ENCODE results near the gene SAMD8. TPM values are rescaled to one million over a fixed set of nuclear protein-coding genes. Genes with fewer than 3 reads are reported as not detected.
"Not testable (repeated sequence)": the region's sequence is repeated elsewhere in the genome, so short reads cannot be mapped to it uniquely, and the experiment has no call there.

SAMD8 gene
- total and polyA plus RNA-seq, 7 donors, result 10.8 to 44.2 (median 35.1) TPM

GRCh38 chr10:75201793-75202307, 90.4 kb downstream of the SAMD8 start:
- Histone ChIP-seq H3K27ac (no peak overlapping the region), H3K4me3 (no peak overlapping the region), H3K9me3 (no peaks in the 10 kb centered on the region), H3K27me3 (ENCODE audit: insufficient read depth in 3 of 3, low read length in 2 of 3) (no peaks in the 10 kb centered on the region), H3K4me1 (peaks cover 20% of the 10 kb centered on the region), H3K36me3 (ENCODE audit: insufficient read depth in 1 of 2, low read depth in 1 of 2) (no peaks in the 10 kb centered on the region)
- DNase-seq, result no peak
- intact Hi-C loops (cut with DNase I), result no loop called here
- 82 to 87% (median 86%) methylated on average over 9 of the region's 9 CpGs for WGBS, 3 donors
- TF ChIP-seq, protein P1, sequence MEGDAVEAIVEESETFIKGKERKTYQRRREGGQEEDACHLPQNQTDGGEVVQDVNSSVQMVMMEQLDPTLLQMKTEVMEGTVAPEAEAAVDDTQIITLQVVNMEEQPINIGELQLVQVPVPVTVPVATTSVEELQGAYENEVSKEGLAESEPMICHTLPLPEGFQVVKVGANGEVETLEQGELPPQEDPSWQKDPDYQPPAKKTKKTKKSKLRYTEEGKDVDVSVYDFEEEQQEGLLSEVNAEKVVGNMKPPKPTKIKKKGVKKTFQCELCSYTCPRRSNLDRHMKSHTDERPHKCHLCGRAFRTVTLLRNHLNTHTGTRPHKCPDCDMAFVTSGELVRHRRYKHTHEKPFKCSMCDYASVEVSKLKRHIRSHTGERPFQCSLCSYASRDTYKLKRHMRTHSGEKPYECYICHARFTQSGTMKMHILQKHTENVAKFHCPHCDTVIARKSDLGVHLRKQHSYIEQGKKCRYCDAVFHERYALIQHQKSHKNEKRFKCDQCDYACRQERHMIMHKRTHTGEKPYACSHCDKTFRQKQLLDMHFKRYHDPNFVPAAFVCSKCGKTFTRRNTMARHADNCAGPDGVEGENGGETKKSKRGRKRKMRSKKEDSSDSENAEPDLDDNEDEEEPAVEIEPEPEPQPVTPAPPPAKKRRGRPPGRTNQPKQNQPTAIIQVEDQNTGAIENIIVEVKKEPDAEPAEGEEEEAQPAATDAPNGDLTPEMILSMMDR (IDR thresholded peaks at IDR 0.05), result no peak
- no peak for ATAC-seq

DNA sequence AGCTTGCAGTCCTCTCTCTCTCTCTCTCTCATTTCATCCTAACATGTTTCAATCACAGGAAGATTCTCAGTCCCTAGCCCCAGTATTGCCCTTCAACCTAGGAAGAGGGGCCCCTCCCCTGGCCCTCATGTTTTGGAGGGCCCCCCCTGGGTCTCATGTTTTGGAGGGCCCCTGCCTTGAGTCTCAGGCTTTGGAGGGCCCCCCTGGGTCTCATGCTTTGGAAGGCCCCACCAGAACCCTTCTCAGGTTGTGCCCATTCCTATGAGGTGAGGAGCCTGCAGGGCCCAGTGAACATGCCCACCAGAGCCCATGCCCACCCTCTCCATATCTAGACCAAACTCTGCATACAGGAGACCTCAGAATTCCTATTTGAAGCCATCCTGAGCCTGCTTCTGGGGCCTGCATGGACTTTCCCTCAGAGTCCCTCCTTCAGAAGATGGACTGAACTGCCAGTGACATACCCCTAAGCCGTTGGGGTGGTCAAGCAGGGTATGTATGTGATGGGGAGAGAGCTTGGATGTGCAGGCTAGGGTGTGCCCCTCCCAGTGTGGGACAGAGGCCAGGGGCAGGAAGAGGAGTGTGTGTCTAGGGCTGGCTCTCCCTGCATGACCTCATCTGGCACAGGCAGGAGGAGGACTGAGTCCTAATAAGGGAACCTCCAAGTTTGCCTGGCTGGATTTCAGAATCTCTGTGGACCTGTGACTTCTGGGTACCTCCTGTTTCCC, 91.0 kb downstream of the SAMD8 start:
- Histone ChIP-seq H3K36me3 (ENCODE audit: insufficient read depth in 1 of 2, low read depth in 1 of 2) (no peaks in the 10 kb centered on the region), H3K27ac (peak overlapping the region; percentile 66), H3K4me1 (peaks cover 20% of the 10 kb centered on the region), H3K27me3 (ENCODE audit: insufficient read depth in 3 of 3, low read length in 2 of 3) (no peaks in the 10 kb centered on the region), H3K9me3 (no peaks in the 10 kb centered on the region), H3K4me3 (no peak overlapping the region)
- intact Hi-C loops (cut with DNase I), result no loop called here
- TF ChIP-seq, protein P1 (IDR thresholded peaks at IDR 0.05), result no peak
- ATAC-seq (peak; percentile 62 to 73 (median 70)), DNase-seq (peak; percentile 69 to 76)
- WGBS, 3 donors, result 42 to 57% (median 47%) methylated on average over 1 of the region's 1 CpG

DNA sequence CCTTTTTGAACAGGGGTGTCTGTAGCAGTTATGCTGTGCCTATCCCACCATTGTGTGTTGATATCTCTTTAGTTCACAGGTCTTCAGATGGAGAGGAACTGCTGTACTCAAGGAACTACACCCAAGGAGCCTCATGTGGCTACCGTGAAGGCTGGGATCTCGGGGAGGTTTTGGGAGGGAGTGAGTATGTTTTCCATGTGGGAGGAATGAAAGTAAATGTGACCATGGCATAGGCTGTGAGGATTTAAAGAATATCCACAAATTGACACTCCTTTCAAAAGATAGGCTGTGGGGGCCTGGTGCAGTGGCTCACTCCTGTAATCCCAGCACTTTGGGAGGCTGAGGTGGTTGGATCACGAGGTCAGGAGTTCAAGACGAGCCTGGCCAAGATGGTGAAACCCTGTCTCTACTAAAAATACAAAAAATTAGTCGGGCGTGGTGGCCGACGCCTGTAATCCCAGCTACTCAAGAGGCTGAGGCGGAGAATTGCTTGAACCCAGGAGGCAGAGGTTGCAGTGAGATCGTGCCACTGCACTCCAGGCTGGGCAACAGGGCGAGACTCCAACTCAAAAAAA, 91.7 kb downstream of the SAMD8 start:
- H3K27ac ChIP-seq, result peak overlapping the region; percentile 66
- DNase-seq, result not testable (repeated sequence)
- WGBS, 3 donors, result 76 to 88% (median 84%) methylated on average over 11 of the region's 11 CpGs

DNA sequence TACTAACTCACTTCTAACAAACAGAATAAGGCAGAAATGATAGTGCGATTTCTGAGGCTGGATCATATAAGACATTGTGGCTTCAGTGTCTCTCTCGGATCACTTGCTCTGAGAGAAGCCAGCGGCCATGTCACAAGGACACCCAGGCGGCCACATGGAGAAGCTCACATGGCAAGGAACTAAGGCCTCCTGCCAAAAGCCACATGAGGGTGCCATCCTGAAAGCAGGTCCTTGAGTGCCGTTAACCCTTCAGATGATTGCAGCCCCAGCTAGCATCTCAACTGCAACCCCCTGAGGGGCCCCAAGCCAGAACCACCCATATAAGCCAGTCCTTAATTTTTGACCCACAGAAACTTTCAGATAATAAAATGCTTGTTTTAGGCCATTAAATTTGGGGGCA, 92.3 kb downstream of the SAMD8 start:
- DNase-seq, result peak in 1 of 2 donors; percentile 65
- intact Hi-C loops (cut with DNase I), result no loop called here

More for the DNA sequence above, 91.7 kb downstream of the SAMD8 start:
- intact Hi-C loops (cut with DNase I); H3K9me3 ChIP-seq; H3K4me3 ChIP-seq; H3K36me3 ChIP-seq (ENCODE audit: insufficient read depth in 1 of 2, low read depth in 1 of 2); H3K27me3 ChIP-seq (ENCODE audit: insufficient read depth in 3 of 3, low read length in 2 of 3): not testable (repeated sequence)
- ATAC-seq, result peak in 2 of 4 donors; percentile 9 to 14
- H3K4me1 ChIP-seq, result peaks cover 26% of the 10 kb centered on the region

DNA sequence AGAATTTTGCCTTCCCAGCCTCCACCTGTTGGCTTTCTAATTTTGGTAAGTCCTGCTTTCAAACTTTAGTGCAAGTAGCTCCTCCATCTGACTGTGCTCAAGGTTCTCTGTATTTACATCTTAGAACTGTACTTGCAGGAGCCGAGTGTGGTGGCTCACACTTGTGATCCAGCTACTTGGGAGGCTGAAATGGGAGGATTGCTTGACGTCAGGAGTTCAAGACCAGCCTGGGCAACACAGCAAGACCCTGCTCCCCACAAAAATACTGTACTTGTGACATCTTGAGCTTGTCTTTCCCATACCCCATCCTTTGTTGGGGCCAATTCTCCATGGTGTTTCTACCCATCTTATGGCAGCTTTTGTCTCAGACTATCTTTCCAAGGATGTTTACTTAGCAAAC, 94.5 kb downstream of the SAMD8 start:
- Histone ChIP-seq H3K27ac (no peak overlapping the region), H3K4me3 (no peak overlapping the region), H3K4me1 (peaks cover 39% of the 10 kb centered on the region), H3K36me3 (ENCODE audit: insufficient read depth in 1 of 2, low read depth in 1 of 2) (no peaks in the 10 kb centered on the region), H3K9me3 (no peaks in the 10 kb centered on the region), H3K27me3 (ENCODE audit: insufficient read depth in 3 of 3, low read length in 2 of 3) (no peaks in the 10 kb centered on the region)
- TF ChIP-seq, protein P1 (IDR thresholded peaks at IDR 0.05), result no peak
- ATAC-seq (no peak), DNase-seq (no peak)
- intact Hi-C loops (cut with DNase I), result no loop called here
- WGBS, 3 donors, result 87 to 100% (median 97%) methylated on average over 2 of the region's 2 CpGs

More for the DNA sequence above, 92.3 kb downstream of the SAMD8 start:
- TF ChIP-seq, protein P1 (IDR thresholded peaks at IDR 0.05), result no peak
- Histone ChIP-seq H3K9me3 (no peaks in the 10 kb centered on the region), H3K27ac (peak overlapping the region; percentile 66), H3K4me3 (no peak overlapping the region), H3K4me1 (peaks cover 32% of the 10 kb centered on the region), H3K36me3 (ENCODE audit: insufficient read depth in 1 of 2, low read depth in 1 of 2) (no peaks in the 10 kb centered on the region), H3K27me3 (ENCODE audit: insufficient read depth in 3 of 3, low read length in 2 of 3) (no peaks in the 10 kb centered on the region)
- 52 to 89% (median 63%) methylated on average over 5 of the region's 5 CpGs for WGBS, 3 donors
- peak; percentile 44 to 72 (median 60) for ATAC-seq

DNA sequence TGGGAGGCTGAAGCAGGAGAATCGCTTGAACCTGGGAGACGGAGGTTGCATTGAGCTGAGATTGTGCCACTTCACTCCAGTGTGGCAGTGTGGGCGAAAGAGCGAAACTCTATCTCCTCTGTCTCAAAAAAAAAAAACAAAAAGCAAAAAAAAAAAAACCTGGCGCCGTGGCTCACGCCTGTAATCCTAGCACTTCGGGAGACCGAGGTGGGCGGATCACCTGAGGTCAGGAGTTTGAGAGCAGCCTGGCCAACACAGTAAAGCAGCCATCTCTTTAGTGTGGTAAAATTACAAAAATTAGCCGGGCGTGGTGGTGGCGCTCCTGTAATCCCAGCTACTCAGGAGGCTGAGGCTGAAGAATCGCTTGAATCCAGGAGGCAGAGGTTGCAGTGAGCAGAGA, 95.2 kb downstream of the SAMD8 start:
- Histone ChIP-seq H3K27ac (peak overlapping the region; percentile 100), H3K4me1 (peaks cover 40% of the 10 kb centered on the region)
- H3K4me3 ChIP-seq; H3K36me3 ChIP-seq (ENCODE audit: insufficient read depth in 1 of 2, low read depth in 1 of 2); ATAC-seq; H3K9me3 ChIP-seq; H3K27me3 ChIP-seq (ENCODE audit: insufficient read depth in 3 of 3, low read length in 2 of 3); DNase-seq; intact Hi-C loops (cut with DNase I): not testable (repeated sequence)
- 69 to 80% (median 69%) methylated on average over 14 of the region's 14 CpGs for WGBS, 3 donors
